GM19025 (cell line): ENCODE measurements around the gene MAB21L1.

ENCODE experiments used
- ATAC-seq: cut with Tn5 transposase; IDR thresholded peaks from one replicate; pipeline ENCODE4 v1.9.1; 2021; ENCODE audit warnings: mild to moderate bottlenecking, low read depth, moderate library complexity; ENCODE audit not compliant: unreplicated experiment

Gene MAB21L1

DNA sequence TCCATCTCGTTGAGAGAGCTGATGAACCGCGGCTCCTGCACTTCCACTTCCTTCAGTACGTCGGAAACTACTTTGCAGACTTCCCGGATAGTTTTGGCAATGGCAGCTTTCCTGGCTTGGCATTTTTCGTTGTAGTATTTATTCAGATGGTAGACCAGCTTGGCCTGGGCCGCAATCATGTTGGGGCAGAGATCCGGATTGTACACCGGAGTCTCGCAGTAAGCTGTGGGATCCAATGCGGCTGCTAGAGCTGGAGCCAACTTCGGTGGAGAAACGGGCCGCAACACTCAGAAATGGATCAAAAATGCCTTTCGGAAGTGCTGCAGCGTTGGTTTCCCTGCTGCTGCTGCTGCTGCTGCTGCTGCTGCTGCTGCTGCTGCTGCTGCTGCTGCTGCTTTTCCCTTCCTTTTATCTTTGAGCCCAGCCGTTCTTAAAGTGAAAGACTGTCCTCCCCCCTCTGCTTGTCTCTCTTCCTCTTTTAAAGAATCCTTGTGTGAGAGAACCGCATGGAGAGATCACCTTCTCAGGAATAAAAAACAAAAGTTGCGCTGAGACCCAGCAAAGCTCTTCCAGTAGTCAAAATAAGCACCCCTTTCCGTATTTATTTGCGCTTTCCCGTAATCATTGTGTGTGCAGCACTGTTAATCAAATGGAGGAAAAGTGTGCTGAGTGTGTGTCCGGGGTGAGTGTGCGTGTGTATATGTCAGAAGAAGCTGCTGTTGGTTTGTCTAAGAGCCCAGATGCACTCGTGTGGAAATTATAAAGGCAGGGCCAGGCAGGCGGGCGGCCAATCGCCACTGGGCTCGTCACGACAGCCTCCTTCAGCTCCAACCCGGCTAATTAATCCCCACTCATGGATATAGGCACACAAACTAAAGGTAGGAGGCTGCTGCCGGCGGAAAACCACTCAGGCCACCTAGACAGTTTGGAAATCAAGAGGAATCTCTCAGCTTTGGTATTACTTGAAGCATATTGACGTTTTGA lies at the start of gene MAB21L1:
TSS of gene MAB21L1 (minus strand) at position 730 of the 984 bp plus-strand sequence. CDS start at position 179, 551 bp downstream.
- ATAC-seq: no peak

DNA sequence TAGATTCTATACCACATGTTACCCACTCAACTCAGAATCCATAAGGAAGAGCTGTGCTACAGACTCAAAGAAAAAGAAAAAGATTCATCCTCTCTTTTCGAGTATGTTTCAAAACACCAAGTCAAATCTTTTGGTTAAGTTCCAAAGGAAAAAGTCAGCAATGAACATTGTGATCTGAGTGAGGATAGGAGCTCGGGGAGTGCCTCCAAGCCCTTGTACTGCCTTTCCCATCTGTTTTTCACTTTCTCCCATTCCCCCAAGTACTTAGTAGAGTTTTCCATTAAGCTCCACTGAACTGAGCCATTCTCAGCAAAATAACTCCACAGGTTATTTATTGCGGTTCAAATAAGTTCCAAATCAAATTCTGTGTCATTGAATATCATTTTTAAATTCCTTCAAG lies 47.7 kb upstream of the MAB21L1 start:
- ATAC-seq: no peak

DNA sequence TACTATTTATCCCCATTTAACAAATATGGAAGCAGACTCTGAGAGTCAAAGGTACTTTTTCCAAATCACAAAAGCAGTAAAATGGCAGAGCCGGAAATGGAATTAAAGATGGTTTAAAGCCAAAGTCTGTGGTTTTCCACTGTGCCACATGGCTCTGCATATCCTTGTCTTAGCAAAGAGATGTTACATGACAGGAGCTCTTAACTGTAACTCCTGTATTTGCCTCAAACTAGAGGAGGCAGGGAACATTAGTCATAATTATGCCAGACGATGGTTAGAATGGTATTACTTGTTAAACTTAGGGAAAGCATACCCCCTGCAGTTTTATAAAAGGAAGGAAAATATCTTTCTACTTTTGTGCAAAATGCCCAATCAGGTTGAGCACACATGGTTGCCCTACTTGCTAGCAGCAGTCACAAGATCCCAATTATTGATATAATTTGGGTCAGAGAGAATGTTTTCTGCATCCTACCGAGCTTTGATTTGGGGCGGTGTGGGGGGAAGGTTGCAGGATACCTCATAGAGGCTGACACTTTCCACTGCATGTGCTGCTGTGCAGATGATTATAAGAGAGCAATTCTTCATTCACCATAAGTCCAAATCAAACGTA lies 42.0 kb upstream of the MAB21L1 start:
- ATAC-seq: no peak

DNA sequence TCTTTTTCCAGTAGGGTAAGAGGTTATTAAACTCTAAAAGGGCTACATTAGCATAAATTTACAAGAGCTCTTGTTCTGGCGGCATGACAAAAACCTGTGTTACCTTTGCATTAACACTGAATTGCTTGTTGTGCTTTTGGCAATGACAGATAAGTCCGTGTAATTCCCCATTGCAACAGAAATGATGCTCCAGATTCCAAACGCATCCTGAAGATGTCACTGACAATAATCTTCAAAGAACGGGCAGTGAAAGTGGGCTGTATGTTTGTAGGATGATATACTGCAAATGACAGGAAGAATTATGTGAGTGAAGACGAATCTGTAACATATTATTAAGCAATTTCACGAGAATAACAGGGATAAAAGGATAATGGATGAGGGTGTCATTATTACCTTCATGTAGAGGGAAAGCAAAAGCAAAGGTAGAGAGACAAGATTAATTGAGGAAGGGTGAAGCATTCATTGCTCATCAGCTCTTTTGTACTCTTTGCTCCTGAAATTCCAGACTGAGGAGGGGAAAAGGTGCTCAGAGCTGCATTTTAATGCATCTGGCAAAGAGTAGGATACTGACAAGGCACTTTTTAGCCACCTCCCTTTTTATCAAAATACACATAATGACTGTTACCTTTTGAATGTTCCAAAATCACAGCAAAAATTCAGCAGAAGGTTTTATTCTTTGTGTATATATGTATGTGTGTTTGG lies 38.5 kb upstream of the MAB21L1 start:
- no peak for ATAC-seq

DNA sequence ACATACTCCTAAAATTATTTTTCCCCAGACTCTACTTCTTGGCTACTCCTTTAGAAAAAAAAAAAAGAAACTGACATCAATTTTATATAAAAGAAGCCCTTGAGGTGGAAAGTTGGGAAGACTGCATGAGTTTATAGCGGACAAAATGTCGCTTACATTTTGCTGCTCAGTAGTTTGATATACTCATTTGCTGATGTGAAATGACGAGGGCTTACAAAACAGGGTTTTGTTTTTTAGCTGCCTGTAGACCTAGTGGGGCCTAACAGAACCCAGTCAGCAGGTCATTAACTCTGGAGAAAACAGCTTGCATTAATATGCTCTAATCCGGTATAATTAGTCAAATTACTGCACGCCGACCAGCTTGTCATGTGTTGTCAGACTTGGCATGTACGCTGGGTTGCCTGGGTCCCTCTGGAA lies 37.6 kb upstream of the MAB21L1 start:
- ATAC-seq: no peak

DNA sequence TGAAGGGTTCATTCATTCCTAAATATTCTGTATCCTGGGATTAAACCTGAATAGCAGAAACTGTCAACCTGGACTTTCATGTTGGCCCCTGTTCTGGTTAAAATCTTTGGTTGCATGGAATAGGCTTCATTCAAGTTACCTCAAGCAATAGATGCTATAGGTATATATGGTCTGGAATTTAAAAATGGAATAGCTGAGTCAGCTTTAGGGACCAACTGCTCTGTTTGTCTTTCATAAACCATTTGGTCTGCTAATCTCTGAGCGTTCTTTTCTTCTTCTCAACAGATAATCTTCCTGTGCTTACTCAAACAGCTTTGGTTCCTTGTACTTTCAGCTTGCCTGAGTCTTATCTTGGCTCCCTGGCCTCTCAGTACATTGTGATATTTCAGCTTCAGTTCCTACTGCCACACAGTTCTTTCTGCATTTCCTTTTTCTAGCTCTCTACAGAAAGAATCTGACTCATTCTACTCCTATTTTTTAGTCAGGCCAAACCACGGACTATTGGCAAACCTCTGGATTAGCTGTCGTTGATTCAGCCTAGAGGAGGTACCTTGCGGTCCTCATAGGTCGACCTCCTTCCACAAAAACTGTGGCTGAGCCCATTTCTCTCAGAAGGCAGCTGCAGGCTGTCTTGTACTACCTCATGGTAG lies 35.9 kb upstream of the MAB21L1 start:
- ATAC-seq: no peak

DNA sequence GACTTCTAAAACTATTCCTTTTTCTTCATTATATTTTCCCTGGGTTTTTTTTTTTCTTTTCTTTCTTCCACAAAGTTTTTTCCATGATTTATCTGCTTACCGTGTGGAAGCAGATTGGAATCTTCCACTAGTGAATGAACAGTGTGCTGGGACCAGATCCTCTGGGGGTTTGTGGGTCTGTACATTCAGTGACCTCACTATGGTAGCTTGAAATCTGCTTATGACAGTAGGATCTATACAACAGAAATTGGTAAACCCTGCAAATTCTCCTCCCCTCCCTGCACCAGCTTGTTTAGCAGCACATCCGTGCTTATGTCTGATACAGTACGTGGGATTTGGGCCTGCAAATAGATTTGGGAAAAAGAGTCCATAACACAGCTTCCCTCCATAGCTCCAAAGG lies 26.0 kb upstream of the MAB21L1 start:
- no peak for ATAC-seq

DNA sequence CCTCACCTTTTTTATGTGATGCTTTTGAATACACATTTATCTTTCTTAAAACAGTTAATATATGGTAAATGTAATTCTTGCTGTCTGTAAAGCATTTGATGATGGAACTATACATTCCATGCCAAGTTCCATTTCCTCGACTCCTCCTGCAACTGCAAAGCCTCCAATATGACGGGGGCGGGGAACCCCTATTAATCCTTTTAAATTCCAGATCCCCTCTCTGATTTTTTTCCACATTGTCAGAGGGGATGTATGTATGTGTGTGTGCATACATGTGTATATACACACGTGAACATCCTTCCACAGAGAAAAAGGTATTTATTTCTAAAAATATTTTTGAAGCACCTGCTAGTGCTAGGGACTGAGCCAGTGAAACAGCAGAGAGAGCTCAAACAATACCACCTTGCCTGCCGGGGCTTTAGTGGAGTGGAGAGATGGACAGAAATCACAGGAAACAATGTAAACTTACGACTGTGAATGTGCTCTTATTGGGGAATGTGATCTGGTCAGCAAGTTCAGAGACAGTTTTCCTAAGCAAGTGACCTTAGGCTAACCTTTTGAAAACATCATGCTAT lies 25.3 kb upstream of the MAB21L1 start:
- no peak for ATAC-seq

DNA sequence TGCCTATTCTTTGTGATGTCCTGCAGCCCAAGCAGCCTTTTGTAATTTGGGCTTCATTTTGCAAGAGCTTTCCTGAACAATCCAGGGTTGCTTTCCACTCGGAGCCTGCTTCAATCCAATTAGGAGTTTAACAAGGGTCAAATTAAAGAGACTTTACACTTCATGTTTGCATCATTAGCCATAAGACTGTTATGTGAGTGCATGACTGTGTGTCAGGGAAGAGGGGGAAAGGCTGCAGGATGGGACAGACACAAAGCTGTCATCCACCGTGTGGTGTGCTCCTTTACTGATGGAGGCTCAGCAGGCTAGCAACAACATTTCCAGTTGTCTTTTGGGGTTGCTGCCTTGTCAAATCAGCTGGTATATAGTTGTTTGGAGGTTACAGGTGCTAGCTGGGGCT lies 23.7 kb upstream of the MAB21L1 start:
- ATAC-seq: no peak

DNA sequence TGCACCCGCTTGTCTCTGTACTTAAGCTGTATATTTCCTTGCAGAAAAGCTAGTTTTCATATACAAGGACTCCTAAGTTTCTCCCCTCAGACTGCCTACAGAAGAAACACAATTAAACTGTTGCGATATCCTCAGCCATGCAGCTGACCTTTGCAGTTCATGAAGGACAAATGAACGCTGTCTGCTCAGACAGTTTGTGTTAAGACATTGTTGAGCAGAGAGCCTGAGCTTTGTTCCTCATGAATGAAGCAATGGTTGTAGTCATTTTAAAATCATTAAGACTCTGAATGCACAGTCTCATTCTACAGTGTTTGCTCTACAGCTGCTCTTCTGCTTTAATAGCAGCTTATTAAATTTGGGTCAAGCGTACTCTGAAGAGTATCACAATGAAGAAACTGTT lies 23.2 kb upstream of the MAB21L1 start:
- ATAC-seq: no peak

DNA sequence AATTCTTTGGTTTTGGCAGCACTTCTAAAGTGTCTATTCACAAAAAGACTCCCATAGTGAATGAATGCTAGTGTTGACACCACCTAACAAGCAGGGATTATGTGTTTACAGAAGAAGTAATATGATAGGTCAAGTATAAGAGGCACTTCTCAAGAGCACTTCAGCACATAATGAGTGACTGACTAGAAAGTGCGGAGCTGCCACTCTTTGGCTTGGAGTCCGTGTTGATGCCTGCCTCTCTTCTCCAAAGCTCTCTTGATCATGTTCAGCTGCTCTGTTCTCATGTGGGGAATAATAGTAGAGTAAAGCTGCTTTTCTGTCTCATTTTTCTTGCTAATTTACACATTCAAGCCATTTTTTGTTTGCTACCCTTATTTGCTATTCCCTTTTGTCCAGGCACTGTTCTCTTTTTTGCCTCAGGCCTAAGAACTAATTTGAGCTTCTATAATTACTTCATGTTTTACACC lies 22.7 kb upstream of the MAB21L1 start:
- no peak for ATAC-seq

DNA sequence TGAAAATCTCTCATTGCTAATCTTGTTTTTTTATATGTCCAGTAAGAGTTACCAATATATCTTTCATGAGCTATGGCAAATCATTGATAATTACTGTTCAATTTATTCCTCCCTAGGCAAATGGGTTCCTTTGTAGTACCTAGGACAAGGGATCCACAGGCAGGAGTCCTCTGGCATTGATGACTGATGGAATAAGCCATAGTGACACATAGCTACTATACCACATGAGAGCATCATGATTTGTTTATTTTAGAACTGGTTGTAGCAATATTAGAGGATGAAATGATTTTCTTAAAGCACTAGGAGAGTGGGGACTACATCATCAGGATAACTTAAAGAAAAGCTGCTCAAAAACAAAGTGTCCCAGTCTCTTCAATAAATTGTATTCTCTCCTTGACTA lies 21.7 kb upstream of the MAB21L1 start:
- no peak for ATAC-seq

DNA sequence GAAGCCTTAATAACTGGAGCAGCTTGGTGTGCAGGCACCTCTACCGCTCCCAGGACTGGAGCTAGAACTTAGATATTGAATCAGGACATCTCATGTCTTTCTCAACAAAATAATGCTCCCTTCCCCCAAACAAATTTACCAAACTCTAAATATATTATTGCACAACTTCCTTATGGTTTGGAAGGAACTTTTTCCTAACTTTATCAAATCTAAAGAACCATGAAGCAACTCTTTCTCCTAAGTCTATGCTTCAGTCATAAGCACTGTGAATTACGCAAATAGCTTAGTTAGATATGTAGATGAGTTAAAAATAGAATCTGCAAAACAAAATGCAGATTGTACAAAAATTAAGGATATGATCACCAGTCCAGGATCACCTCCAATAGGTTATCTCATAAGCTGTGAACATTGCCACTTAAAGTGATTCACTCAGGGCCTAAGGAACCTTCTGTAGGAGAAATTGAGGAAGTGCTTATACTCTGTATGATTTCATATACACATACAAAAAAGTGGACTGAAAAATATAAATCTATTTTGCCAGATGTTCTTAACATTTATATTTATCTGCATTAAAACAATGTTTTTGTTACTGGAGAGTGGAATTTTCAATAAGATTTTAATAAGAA lies 20.4 kb upstream of the MAB21L1 start:
- ATAC-seq: no peak

DNA sequence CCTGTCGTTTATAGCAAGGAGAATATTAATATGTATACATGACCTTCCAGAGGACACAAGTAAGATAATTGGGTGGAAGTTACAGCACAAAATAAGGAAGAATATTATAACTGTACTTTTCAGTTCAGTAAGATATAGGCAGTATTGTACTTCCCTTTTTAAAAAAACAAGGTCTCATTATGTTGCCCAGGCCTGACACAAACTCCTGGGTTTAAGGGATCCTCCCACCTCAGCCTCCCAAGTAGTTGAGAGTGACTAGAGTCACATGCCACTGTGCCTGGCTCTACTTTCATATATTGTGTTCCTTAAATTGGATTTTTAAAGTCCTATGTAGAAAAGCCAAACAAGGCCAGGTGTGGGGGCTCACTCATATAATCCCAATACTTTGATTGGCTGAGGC lies 19.5 kb upstream of the MAB21L1 start:
- ATAC-seq: no peak

DNA sequence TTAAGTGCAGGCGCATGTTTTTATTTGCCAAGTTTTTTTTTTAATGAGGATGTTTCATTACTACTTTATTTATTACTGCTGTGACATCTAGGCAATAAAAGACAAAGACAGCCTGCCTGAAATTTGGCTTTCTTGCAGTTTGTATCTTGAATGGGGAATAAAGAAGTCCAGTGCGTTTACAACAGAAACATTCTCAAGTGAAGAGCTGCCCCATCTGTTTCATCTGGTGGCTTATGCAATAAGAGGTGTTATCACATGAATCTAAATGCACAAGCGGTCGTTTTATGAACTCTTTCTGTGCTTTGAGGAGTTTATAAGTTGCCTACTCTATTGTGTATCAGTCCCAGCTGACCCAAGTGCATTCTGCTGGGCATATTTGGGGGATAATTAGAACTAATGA lies 12.6 kb upstream of the MAB21L1 start:
- no peak for ATAC-seq

DNA sequence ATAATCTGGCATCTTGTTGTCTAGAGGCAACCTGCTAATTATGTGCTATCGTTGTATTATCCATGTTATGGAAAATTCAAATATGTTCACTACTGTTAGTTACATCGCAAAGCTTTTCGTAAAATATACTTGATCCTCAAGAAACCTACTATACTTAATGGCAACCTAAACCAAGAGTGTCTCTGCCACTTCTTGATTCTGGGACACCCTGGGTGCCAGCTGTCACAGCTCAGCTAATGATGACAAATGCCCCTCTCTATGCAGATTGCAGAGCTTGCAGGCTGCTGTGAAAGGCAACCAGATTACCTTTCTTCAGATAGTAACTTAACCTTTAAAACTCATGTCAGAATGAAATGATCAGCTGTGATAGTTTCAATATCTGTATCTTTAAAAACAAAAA lies 8.9 kb upstream of the MAB21L1 start:
- ATAC-seq: no peak

DNA sequence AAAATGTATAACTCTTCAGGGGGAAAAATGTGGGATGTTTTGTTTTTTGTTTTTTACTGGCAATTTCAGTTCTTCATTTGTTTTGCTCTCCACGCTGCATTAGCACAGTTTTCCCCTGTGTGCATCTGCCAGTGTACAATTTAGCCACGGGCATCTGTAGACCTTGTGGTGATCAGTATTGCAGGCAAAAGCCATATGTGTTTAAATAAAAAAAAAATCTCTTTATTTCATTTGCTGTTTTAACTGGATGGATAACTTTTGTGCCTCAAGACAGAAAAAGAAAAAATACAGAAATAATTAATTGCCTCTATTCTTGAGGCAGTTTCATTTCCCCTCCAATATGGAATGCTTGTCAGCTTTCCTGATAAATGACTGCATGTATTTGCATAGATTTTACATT lies 7.9 kb upstream of the MAB21L1 start:
- ATAC-seq: no peak

DNA sequence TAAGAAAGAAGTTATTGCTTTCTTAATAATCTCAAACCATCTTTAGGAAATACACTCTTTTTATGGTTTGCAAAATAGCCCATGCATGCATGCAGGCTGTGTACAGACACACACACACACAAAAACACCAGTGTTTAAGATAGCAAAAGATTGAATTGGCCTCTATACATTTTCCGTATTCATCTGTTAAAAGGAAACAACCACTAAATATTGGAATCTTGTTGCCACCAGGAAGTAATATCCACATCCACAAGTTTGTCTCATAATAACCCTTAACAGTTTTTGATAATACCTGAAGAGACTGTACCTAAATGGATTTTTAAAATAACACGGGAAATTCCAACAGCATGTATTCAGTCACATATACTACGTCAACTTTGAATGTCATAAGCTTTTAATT lies 7.3 kb upstream of the MAB21L1 start:
- ATAC-seq: no peak

DNA sequence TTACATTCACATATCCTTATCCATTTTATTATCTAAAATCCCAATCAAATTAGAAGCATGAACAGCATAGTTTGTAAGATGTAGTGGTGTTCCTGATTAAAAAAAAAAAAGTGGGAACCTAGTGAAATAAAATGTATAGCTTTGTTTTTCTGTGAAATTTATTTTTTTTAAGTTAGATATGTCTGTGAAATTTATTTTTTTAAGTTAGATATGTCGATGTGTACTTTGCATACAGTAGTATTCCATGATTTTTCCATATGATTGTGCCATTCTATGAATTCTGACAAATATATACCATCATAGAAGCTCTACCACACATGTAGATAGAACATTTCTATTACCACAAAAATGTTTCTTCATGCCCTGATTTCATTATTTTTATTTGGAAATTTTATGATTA lies 6.0 kb upstream of the MAB21L1 start:
- no peak for ATAC-seq

DNA sequence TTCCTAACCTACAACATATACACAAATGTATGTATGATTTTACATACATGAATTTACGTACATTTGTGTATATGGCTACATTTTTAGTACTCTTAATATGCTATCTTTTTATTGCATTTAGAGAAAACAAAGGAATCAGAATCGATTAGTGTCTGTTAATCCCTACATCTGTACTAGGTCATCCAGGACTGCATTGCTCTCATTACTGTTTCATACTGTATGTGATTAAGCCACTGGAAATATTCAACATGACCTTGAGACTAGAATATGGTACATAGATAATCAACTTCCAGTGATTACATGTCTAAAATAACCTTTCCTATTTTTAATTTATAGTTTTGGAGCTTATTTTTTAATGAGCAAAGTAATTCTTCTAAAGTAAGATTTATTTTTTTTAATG lies 5.3 kb upstream of the MAB21L1 start:
- no peak for ATAC-seq
